HG02763 (cell line): ENCODE results near the gene PDZRN3.

Experiments used
- ATAC-seq: cut with Tn5 transposase; IDR thresholded peaks from one replicate; pipeline ENCODE4 v1.9.1; 2021; ENCODE audit warnings: mild to moderate bottlenecking, moderate library complexity; ENCODE audit not compliant: unreplicated experiment

PDZRN3 gene

DNA sequence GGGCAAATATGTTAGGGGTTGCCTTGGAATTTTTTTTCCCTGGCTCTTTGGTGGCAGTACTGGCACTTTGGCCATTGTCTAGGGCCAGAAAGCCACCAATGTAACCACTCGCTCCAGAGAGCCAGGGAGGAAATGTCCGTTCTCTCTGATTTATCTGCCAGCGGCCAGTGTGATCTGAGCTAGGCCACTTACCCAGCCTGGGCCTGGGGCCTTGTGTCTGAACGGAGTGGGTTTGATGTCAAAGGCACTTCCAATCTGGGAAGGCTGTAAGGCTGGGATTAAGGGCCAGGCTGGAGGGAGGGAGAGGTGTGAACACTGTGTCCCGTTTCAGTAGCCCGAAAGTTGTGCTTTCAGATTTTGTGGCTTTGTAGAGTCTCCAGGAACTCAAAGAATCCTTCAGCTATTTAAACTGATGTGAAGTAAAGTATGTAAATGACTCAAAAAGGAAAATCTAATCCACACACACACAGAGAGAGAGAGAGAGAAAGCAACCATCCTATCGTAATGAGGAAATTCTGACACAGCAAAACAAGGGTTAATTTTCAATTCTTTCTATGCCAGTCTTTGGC is 271.0 kb downstream of the PDZRN3 start:
- ATAC-seq = no peak

DNA sequence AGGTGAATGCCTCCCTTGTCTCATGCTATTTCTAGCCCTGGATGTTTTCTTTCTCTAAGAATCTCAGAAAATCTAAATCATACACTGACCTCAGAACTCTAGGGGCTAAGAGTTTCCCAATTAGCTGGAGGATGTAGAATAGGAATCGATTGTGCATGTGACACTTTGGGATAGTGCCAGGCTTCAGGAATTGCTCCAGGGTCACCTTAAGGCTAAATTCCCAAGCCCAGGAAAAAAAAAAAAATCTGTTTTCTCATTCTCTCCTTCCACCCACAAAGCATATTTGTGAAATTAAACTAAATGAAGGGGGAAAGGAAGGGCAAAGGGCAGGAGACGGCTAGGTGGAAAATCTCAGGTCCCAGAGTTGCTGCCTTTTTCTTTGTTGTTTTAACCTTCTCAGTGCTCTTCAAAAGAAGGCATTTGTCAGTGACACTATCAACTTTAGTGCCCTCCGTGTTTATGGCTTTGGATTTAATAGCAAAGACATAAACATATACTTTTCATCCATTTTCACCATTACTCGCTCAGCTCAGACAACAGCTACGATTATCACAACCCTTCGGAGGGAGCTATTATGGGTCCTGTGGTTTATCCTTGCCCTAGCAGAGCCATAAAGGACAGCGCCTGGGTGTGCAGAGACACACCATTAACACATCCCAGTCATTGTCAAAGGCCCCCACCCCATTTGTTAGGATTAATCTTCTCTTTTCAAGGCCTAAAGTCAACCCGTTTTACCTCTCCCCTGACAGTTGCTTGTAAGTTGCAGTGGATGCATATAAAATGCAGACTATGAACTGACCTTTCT is 271.7 kb downstream of the PDZRN3 start:
- no peak for ATAC-seq

DNA sequence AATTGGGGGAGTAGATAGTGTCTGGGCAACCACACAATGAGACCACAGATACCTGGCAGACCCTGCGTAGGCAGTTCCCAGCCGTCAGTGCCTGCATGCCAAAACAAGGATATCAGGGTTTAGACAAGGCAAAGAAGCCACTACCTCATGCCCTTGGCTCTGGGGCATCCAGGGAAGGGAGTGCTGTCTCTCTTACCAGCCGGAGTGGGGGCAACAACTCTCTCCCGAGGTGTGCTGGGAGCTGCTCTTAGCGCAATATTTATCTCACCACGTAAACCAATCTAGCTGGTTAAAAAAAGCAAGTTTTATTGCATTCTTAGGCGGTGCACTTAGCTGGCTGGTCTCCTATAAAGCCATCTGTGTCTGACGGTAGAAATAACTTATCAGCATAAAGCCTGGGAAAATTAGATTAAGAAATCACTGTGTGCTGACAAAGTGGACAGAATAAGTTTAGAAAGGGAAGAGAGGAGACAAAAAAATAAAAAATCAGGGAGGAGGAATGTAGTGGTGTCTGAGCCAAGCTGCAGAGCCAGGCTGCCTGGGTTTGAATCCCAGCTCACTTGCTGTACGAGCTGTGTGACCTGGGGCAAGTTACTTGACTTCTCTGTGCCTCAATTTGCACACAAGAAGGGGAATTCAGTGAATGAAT is 273.2 kb downstream of the PDZRN3 start:
- no peak for ATAC-seq

DNA sequence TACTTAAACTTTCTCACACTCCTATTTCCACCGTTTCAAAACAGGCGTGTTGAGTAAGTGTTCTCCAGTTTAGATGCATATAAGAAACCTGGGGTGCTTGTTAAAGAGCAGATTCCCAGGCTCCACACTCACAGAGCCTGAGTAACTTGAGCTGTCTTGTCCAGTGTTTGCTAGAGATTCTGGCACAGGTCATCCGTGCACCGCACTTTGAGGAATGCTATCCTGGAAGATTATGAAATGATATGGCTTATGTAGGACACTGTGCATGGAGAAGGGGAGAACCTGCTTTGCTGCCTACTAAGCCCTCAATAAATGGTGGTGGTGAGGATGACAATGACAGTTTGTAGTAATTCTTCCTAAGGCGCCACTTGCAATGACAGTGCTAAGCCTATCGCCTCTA is 273.7 kb downstream of the PDZRN3 start:
- no peak for ATAC-seq

DNA sequence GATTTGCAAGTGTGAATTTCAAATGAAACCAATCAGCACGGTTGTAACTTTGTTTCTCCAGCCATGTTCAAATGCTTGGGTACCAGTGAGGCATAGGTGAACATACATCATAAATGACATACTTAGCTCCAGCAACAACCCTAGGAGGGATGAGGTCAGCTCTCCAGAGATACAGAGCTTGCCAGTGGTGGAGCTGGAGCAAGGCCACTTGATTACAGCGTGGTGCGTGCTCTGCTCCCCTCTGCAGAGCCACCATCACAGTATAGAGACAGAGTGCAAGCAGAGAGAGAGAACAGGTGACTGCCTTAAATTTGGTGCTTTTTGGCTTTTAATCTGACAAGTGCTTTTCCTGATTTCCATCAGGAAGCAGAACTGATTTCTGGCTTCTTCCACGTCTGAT is 275.1 kb downstream of the PDZRN3 start:
- no peak for ATAC-seq

DNA sequence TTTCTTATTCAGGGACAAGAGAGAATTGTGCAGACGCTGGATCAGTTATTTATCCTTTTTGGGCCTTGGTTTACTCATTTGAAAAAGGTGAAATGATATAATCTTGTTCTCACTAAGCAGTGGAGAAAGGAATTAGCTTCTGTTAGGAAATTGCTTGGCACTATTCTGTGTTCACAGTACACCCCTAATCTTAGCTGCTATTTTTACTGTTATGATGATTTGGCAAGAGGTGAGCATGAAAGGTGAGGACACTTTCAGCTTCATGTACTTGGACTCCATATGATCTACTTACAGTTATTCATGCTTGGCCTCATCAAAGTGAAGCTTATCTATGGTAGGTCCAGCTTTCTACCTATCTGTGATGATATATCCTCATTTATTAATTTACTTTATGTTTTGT is 282.7 kb downstream of the PDZRN3 start:
- no peak for ATAC-seq

DNA sequence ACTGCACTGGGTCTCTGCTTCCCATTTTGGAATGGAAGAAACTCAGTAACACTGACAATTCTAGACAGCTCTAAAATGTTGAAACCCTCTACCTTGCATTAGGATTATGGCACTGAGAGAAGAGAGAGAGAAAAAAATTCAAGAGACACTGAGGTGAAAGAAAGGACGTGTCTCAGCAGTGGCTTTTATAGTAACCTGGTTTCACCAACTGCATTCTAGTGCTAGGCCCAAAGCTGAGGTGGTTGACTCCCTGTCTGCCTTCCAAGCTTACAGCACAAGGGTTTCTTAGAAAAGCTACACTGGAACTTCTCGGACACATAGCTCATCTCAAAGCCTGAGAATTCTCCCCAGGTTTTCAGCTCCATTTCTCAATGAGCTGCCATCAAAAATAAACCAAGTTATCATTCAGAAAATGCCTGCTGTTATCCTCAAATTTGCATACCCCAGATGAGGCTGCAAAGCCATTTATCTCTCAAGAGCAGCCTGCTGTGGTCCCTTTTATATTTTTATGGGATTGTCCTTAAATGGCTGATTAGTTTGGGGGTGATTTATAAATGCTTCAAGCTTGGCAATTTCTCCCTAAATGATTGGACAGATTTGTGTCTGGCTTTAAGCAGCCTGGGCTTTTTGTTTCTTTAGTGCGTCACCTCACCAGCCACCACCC is 283.3 kb downstream of the PDZRN3 start:
- ATAC-seq = no peak

DNA sequence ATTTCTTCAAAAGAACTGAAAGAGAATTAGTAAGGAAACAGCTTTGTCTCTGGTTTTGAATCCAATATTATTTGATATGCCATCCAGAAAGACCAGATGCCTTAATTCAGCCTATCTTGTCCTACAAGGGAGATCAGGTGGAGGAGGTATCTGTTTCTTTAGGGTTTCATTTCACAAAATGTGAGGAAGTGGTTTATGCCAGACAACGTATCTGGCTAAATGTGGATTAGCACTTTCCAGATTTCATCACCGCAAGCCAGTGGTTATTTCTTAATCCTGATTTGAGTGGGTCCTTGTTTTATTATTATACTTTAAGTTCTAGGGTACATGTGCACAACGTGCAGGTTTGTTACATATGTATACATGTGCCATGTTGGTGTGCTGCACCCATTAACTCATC is 292.2 kb downstream of the PDZRN3 start:
- no peak for ATAC-seq
